ENCODE measurements around the gene ZMYM4.
"Not testable (repeated sequence)": the region's sequence is repeated elsewhere in the genome, so short reads cannot be mapped to it uniquely, and the experiment has no call there.

Gene ZMYM4

DNA sequence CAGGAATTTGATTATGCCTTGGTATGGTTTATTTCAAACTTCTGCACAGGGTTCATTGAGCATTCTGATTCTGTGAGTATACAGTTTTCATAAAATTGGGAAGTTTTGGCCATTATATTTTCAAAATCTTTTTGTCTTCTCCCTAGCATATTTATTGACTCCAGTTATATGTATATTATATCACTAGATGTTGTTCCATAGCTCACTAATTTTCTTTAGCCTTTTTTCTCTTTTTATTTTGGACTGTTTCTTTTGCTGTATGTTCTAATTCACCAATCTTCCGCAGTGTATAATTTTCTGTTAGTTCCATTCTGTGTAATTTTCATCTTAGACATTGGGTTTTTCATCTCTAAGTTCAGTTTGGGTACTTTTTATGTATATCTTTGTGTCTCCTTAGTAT, 31.9 kb downstream of the ZMYM4 start:
- H3K27ac ChIP-seq (ENCODE audit: low read length) = no peak overlapping the region
- H3K4me1 ChIP-seq (ENCODE audit: control insufficient read depth, low read depth, low read length) = no peaks in the 10 kb centered on the region
- H3K9ac ChIP-seq (ENCODE audit: low read length) = no peak overlapping the region
- no peaks in the 10 kb centered on the region for H3K27me3 ChIP-seq (ENCODE audit: control insufficient read depth, insufficient read depth, low read length)
- H3K36me3 ChIP-seq (ENCODE audit: control insufficient read depth, low read depth, low read length) = peaks cover 20% of the 10 kb centered on the region
- no peaks in the 10 kb centered on the region for H3K9me3 ChIP-seq (ENCODE audit: control insufficient read depth, low read depth, low read length)
- no peak overlapping the region for H3K4me3 ChIP-seq (ENCODE audit: low read length)

- H3K36me3 ChIP-seq (ENCODE audit: control insufficient read depth, low read depth, low read length) = peaks cover 22% of the 10 kb centered on the region
- no peaks in the 10 kb centered on the region for H3K4me1 ChIP-seq (ENCODE audit: control insufficient read depth, low read depth, low read length)
- H3K9ac ChIP-seq (ENCODE audit: low read length) = no peak overlapping the region
- no peaks in the 10 kb centered on the region for H3K27me3 ChIP-seq (ENCODE audit: control insufficient read depth, insufficient read depth, low read length)
- H3K4me3 ChIP-seq (ENCODE audit: low read length) = no peak overlapping the region
- H3K9me3 ChIP-seq (ENCODE audit: control insufficient read depth, low read depth, low read length) = no peaks in the 10 kb centered on the region
- H3K27ac ChIP-seq (ENCODE audit: low read length) = no peak overlapping the region
Observed at GRCh38 chr1:35301674-35302392, 33.3 kb downstream of the ZMYM4 start.

- peaks cover 17% of the 10 kb centered on the region for H3K36me3 ChIP-seq (ENCODE audit: control insufficient read depth, low read depth, low read length)
Observed at GRCh38 chr1:35305383-35305782, 36.9 kb downstream of the ZMYM4 start.

DNA sequence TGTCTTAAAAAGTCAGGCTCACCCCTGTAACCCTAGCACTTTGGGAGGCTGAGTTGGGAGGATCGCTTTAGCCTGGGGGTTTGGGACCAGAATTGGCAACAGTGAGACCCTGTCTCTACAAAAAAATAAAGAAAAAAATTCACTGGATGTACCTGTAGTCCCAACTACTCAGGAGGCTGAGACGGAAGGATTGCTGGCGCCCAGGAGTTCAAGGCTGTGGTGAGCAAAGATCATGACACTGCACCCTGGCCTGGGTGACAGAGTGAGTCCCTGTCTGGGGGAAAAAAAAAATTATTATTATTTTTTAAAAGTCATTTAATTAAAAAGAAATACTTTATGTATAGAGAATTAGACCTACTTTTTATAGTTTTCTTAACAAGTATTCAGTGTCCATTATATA, 47.1 kb downstream of the ZMYM4 start:
- Histone ChIP-seq H3K36me3 (ENCODE audit: control insufficient read depth, low read depth, low read length) (peaks cover 3% of the 10 kb centered on the region), H3K4me1 (ENCODE audit: control insufficient read depth, low read depth, low read length) (no peaks in the 10 kb centered on the region), H3K27ac (ENCODE audit: low read length) (no peak overlapping the region), H3K9ac (ENCODE audit: low read length) (no peak overlapping the region), H3K4me3 (ENCODE audit: low read length) (no peak overlapping the region), H3K27me3 (ENCODE audit: control insufficient read depth, insufficient read depth, low read length) (no peaks in the 10 kb centered on the region), H3K9me3 (ENCODE audit: control insufficient read depth, low read depth, low read length) (no peaks in the 10 kb centered on the region)

More at GRCh38 chr1:35305383-35305782, 36.9 kb downstream of the ZMYM4 start:
- no peak overlapping the region for H3K9ac ChIP-seq (ENCODE audit: low read length)
- H3K27ac ChIP-seq (ENCODE audit: low read length) = no peak overlapping the region
- H3K4me3 ChIP-seq (ENCODE audit: low read length) = no peak overlapping the region
- no peaks in the 10 kb centered on the region for H3K9me3 ChIP-seq (ENCODE audit: control insufficient read depth, low read depth, low read length)
- no peaks in the 10 kb centered on the region for H3K27me3 ChIP-seq (ENCODE audit: control insufficient read depth, insufficient read depth, low read length)
- no peaks in the 10 kb centered on the region for H3K4me1 ChIP-seq (ENCODE audit: control insufficient read depth, low read depth, low read length)

DNA sequence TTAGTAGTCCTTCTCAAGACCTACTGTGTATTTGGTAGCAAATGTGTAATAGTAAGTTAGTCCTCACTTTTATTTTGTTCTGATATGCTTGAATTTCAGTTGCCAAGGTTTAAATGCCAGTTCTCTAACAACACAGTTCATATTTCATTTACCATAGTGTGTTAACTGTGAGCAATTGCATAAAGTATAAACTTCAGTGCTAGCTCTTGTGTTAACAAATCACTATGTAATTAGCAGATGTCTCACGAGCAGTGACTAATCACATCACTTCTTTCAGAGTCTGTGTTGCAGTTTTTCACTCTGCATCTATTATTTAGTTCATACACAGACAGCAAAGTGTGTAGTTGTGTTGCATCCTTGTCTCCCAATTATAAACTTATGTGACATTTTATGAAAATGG, 47.8 kb downstream of the ZMYM4 start:
- no peak overlapping the region for H3K27ac ChIP-seq (ENCODE audit: low read length)
- no peak overlapping the region for H3K4me3 ChIP-seq (ENCODE audit: low read length)
- H3K9me3 ChIP-seq (ENCODE audit: control insufficient read depth, low read depth, low read length) = no peaks in the 10 kb centered on the region
- H3K4me1 ChIP-seq (ENCODE audit: control insufficient read depth, low read depth, low read length) = no peaks in the 10 kb centered on the region
- H3K9ac ChIP-seq (ENCODE audit: low read length) = no peak overlapping the region
- no peaks in the 10 kb centered on the region for H3K27me3 ChIP-seq (ENCODE audit: control insufficient read depth, insufficient read depth, low read length)
- no peaks in the 10 kb centered on the region for H3K36me3 ChIP-seq (ENCODE audit: control insufficient read depth, low read depth, low read length)

DNA sequence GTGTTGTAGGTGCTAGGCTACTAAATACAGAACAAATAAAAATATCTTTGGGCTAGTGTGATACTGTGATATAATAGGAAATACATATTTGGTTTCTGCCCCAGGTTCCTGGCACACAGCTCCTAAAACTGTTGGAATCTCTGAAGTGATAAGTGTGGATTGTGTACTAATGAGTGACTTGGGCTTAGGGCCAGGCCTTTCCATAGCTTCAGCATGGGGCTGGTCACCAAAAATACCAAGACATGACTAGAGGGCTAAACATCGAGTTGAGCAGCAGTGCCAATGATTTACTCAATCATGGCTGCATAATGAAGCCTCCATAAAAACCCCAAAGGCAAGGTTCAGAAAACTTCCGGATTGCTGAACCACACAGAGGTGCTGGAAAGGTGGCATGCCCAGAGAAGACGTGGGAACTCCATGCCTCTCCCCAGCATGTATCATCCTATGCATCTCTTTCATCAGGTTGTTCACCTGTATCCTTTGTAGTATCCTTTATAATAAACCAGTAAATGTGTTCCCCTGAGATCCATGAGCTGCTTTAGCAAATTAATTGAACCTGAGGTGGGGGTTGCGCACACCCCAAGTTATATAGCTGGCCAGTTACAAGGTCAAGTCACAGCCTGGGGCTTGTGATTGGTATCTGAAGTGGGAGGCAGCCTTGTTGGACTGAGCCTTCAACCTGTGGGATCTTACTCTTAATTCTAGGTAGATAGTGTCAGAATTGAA, 51.6 kb downstream of the ZMYM4 start:
- no peak overlapping the region for H3K9ac ChIP-seq (ENCODE audit: low read length)
- no peaks in the 10 kb centered on the region for H3K9me3 ChIP-seq (ENCODE audit: control insufficient read depth, low read depth, low read length)
- H3K36me3 ChIP-seq (ENCODE audit: control insufficient read depth, low read depth, low read length) = no peaks in the 10 kb centered on the region
- H3K27me3 ChIP-seq (ENCODE audit: control insufficient read depth, insufficient read depth, low read length) = no peaks in the 10 kb centered on the region
- no peaks in the 10 kb centered on the region for H3K4me1 ChIP-seq (ENCODE audit: control insufficient read depth, low read depth, low read length)
- H3K27ac ChIP-seq (ENCODE audit: low read length) = no peak overlapping the region
- H3K4me3 ChIP-seq (ENCODE audit: low read length) = no peak overlapping the region

- Histone ChIP-seq H3K27me3 (ENCODE audit: control insufficient read depth, insufficient read depth, low read length) (no peaks in the 10 kb centered on the region), H3K27ac (ENCODE audit: low read length) (no peak overlapping the region), H3K4me1 (ENCODE audit: control insufficient read depth, low read depth, low read length) (no peaks in the 10 kb centered on the region), H3K9me3 (ENCODE audit: control insufficient read depth, low read depth, low read length) (no peaks in the 10 kb centered on the region), H3K36me3 (ENCODE audit: control insufficient read depth, low read depth, low read length) (no peaks in the 10 kb centered on the region), H3K9ac (ENCODE audit: low read length) (no peak overlapping the region), H3K4me3 (ENCODE audit: low read length) (no peak overlapping the region)
Observed at GRCh38 chr1:35320937-35321336, 52.4 kb downstream of the ZMYM4 start.

DNA sequence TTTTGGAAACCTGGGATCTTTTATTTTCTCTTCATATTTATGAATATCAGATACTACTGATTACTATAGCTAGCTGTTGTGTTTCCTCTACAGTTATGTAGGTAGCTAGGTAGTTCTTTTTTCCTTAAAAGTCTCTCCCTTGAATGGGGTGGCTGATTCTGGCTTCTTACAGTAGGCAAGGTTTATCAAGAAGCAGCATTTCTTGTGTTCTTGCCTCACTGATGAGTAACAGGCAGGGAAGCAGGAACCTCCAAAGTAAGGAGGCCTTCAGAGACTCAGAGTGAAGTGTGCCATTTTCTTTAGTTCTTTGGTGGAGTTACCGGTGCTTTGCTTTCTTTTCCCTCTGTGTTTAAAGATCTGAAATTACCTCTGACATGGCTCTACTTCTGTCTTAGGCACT, 56.0 kb downstream of the ZMYM4 start:
- Histone ChIP-seq H3K27ac (ENCODE audit: low read length) (no peak overlapping the region), H3K4me3 (ENCODE audit: low read length) (no peak overlapping the region), H3K36me3 (ENCODE audit: control insufficient read depth, low read depth, low read length) (peaks cover 7% of the 10 kb centered on the region), H3K27me3 (ENCODE audit: control insufficient read depth, insufficient read depth, low read length) (no peaks in the 10 kb centered on the region), H3K9me3 (ENCODE audit: control insufficient read depth, low read depth, low read length) (no peaks in the 10 kb centered on the region), H3K9ac (ENCODE audit: low read length) (no peak overlapping the region), H3K4me1 (ENCODE audit: control insufficient read depth, low read depth, low read length) (no peaks in the 10 kb centered on the region)

GRCh38 chr1:35326246-35326866, 57.8 kb downstream of the ZMYM4 start:
- Histone ChIP-seq H3K4me3 (ENCODE audit: low read length) (no peak overlapping the region), H3K36me3 (ENCODE audit: control insufficient read depth, low read depth, low read length) (peaks cover 7% of the 10 kb centered on the region), H3K27me3 (ENCODE audit: control insufficient read depth, insufficient read depth, low read length) (no peaks in the 10 kb centered on the region), H3K27ac (ENCODE audit: low read length) (no peak overlapping the region), H3K9me3 (ENCODE audit: control insufficient read depth, low read depth, low read length) (no peaks in the 10 kb centered on the region), H3K9ac (ENCODE audit: low read length) (no peak overlapping the region), H3K4me1 (ENCODE audit: control insufficient read depth, low read depth, low read length) (no peaks in the 10 kb centered on the region)

DNA sequence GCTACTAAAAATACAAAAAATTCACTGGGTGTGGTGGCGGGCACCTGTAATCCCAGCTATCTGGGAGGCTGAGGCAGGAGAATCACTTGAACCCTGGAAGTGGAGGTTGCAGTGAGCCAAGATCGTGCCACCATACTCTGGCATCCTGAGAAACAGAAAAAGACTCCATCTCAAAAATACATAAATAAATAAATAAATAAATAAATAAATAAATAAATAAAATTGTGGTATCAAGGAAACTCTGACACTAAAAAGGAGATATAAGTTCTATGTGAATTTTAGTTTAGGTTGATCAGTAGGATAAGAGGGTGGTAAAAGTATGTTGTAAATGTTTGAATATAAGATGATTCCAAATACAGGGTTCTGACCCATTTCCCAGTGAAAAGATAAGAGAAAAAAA, 63.1 kb downstream of the ZMYM4 start:
- not testable (repeated sequence) for H3K36me3 ChIP-seq (ENCODE audit: control insufficient read depth, low read depth, low read length); H3K4me3 ChIP-seq (ENCODE audit: low read length); H3K27ac ChIP-seq (ENCODE audit: low read length); H3K4me1 ChIP-seq (ENCODE audit: control insufficient read depth, low read depth, low read length); H3K9ac ChIP-seq (ENCODE audit: low read length); H3K27me3 ChIP-seq (ENCODE audit: control insufficient read depth, insufficient read depth, low read length); H3K9me3 ChIP-seq (ENCODE audit: control insufficient read depth, low read depth, low read length)

GRCh38 chr1:35334485-35334884, 66.0 kb downstream of the ZMYM4 start:
- H3K4me3 ChIP-seq (ENCODE audit: low read length) = no peak overlapping the region
- H3K27ac ChIP-seq (ENCODE audit: low read length) = no peak overlapping the region
- H3K27me3 ChIP-seq (ENCODE audit: control insufficient read depth, insufficient read depth, low read length) = no peaks in the 10 kb centered on the region
- H3K9me3 ChIP-seq (ENCODE audit: control insufficient read depth, low read depth, low read length) = no peaks in the 10 kb centered on the region
- H3K4me1 ChIP-seq (ENCODE audit: control insufficient read depth, low read depth, low read length) = no peaks in the 10 kb centered on the region
- no peak overlapping the region for H3K9ac ChIP-seq (ENCODE audit: low read length)
- no peaks in the 10 kb centered on the region for H3K36me3 ChIP-seq (ENCODE audit: control insufficient read depth, low read depth, low read length)
